CD8-positive, alpha-beta memory T cell (primary cell): ENCODE measurements around the gene KRTAP10-12. TPM values are rescaled to one million over a fixed set of nuclear protein-coding genes. Genes with fewer than 3 reads are reported as not detected.

Experiments
- CTCF ChIA-PET: fragments of 350-600 bp; sonication (Branson Sonifier 250); formaldehyde crosslinking; loops from one replicate; lab custom pipeline; 2021; ENCODE audit warnings: antibody characterized with exemption; lab: Charles Lee
- POLR2A ChIA-PET: fragments of 350-600 bp; sonication (Branson Sonifier 250); formaldehyde crosslinking; loops from one replicate; lab custom pipeline; 2021; ENCODE audit warnings: antibody characterized with exemption; lab: Charles Lee
- DNase-seq, 5 donors: peaks; one replicate each; pipeline versions ENCODE4 v3.0.0 to v3.0.0-alpha.2; 2020 to 2022; ENCODE audit warnings: mixed read lengths in 1 of 5
- H3K27ac ChIP-seq: one replicate; pipeline ENCODE4 v1.7.0; 2013; ENCODE audit warnings: low read depth, mild to moderate bottlenecking, low read length, moderate library complexity
- H3K27me3 ChIP-seq: 2 replicates; pipeline ENCODE4 v1.7.0; 2013; ENCODE audit warnings: low read length, mild to moderate bottlenecking; ENCODE audit not compliant: insufficient read depth, poor library complexity, severe bottlenecking
- H3K36me3 ChIP-seq: 2 replicates; pipeline ENCODE4 v1.7.0; 2013; ENCODE audit warnings: mild to moderate bottlenecking, low read length, moderate library complexity; ENCODE audit not compliant: insufficient read depth
- H3K4me1 ChIP-seq: 2 replicates; pipeline ENCODE4 v1.7.0; 2013; ENCODE audit warnings: mild to moderate bottlenecking, low read length, moderate library complexity; ENCODE audit not compliant: insufficient read depth
- H3K4me3 ChIP-seq: 2 replicates; pipeline ENCODE4 v1.7.0; 2013; ENCODE audit warnings: mild to moderate bottlenecking, low read length
- H3K9me3 ChIP-seq: 2 replicates; pipeline ENCODE4 v1.7.0; 2013; ENCODE audit warnings: mild to moderate bottlenecking, low read length
- H3K27ac Mint-ChIP-seq, 8 donors: one replicate each; pipeline ENCODE4 v1.8.0; 2020 to 2021; ENCODE audit warnings: mixed read lengths in 8 of 8, mild to moderate bottlenecking in 6 of 8, inconsistent platforms in 3 of 8, moderate library complexity in 3 of 8
- H3K27me3 Mint-ChIP-seq, 2 donors: one replicate each; pipeline ENCODE4 v1.8.0; 2020 to 2021; ENCODE audit warnings: mixed read lengths in 2 of 2, mild to moderate bottlenecking in 1 of 2, moderate library complexity in 1 of 2
- H3K36me3 Mint-ChIP-seq, 3 donors: one replicate each; pipeline ENCODE4 v1.8.0; 2020 to 2021; ENCODE audit warnings: mixed read lengths in 3 of 3, inconsistent platforms in 1 of 3, mild to moderate bottlenecking in 1 of 3
- H3K4me1 Mint-ChIP-seq, 3 donors: one replicate each; pipeline ENCODE4 v1.8.0; 2020 to 2021; ENCODE audit warnings: mixed read lengths in 3 of 3, inconsistent platforms in 1 of 3, mild to moderate bottlenecking in 1 of 3
- H3K4me3 Mint-ChIP-seq, 7 donors: one replicate each; pipeline ENCODE4 v1.8.0; 2020 to 2021; ENCODE audit warnings: mixed read lengths in 7 of 7, mild to moderate bottlenecking in 6 of 7, moderate library complexity in 4 of 7, inconsistent platforms in 2 of 7
- H3K9me3 Mint-ChIP-seq, 5 donors: one replicate each; pipeline ENCODE4 v1.8.0; 2020 to 2022; ENCODE audit warnings: mixed read lengths in 5 of 5, mild to moderate bottlenecking in 3 of 5, moderate library complexity in 2 of 5, inconsistent platforms in 1 of 5
- polyA plus RNA-seq: library from polyadenylated mRNA; unstranded; fragments of 300-500 nt; fragmentation: Illumina TruSeq; gene quantifications from one replicate; pipeline ENCODE4 v1.2.3, GENCODE V29; 2021
- total RNA-seq, 2 experiments: library from RNA; stranded (reverse); gene quantifications; one replicate each; pipeline ENCODE4 v1.2.3, GENCODE V29; 2021

KRTAP10-12 gene
- total and polyA plus RNA-seq, 3 experiments from 2014 or later: not detected

GRCh38 chr21:44701541-44701940 lies 4.6 kb downstream of the KRTAP10-12 start:
- peaks cover 0 to 8% (median 0%) of the 10 kb centered on the region in 3 donors for H3K36me3 Mint-ChIP-seq
- Histone ChIP-seq H3K4me3 (no peak overlapping the region), H3K9me3 (no peaks in the 10 kb centered on the region), H3K4me1 (no peaks in the 10 kb centered on the region), H3K27ac (no peak overlapping the region), H3K36me3 (no peaks in the 10 kb centered on the region), H3K27me3 (peaks cover 44% of the 10 kb centered on the region)
- H3K4me1 Mint-ChIP-seq: peaks cover 6 to 8% (median 7%) of the 10 kb centered on the region in 3 donors
- POLR2A ChIA-PET: no interaction called here
- no peak overlapping the region for H3K4me3 Mint-ChIP-seq
- peaks cover 5 to 19% (median 16%) of the 10 kb centered on the region in 5 donors for H3K9me3 Mint-ChIP-seq
- no peak overlapping the region for H3K27ac Mint-ChIP-seq
- H3K27me3 Mint-ChIP-seq: peaks cover 69 to 78% of the 10 kb centered on the region in 2 donors
- DNase-seq: no peak
- CTCF ChIA-PET: no interaction called here

- DNase-seq: peak in 1 of 5 donors; percentile 35
- Histone ChIP-seq H3K27me3 (peaks cover 49% of the 10 kb centered on the region), H3K4me1 (no peaks in the 10 kb centered on the region), H3K4me3 (no peak overlapping the region), H3K36me3 (no peaks in the 10 kb centered on the region), H3K27ac (no peak overlapping the region), H3K9me3 (no peaks in the 10 kb centered on the region)
- H3K36me3 Mint-ChIP-seq: peaks cover 0 to 4% (median 0%) of the 10 kb centered on the region in 3 donors
- peaks cover 5 to 19% (median 16%) of the 10 kb centered on the region in 5 donors for H3K9me3 Mint-ChIP-seq
- H3K27me3 Mint-ChIP-seq: peaks cover 73 to 75% of the 10 kb centered on the region in 2 donors
- no peak overlapping the region for H3K4me3 Mint-ChIP-seq
- CTCF ChIA-PET: no interaction called here
- peaks cover 6 to 8% (median 7%) of the 10 kb centered on the region in 3 donors for H3K4me1 Mint-ChIP-seq
- POLR2A ChIA-PET: no interaction called here
- H3K27ac Mint-ChIP-seq: peak overlapping the region in 1 of 8 donors; percentile 10
Observed at GRCh38 chr21:44702111-44702972, 5.4 kb downstream of the KRTAP10-12 start.

- Mint-ChIP-seq H3K4me1 (peaks cover 7 to 14% (median 8%) of the 10 kb centered on the region in 3 donors), H3K4me3 (no peak overlapping the region), H3K36me3 (peaks cover 0 to 4% (median 0%) of the 10 kb centered on the region in 3 donors), H3K9me3 (peaks cover 5 to 19% (median 16%) of the 10 kb centered on the region in 5 donors), H3K27me3 (peaks cover 71 to 75% of the 10 kb centered on the region in 2 donors), H3K27ac (peak overlapping the region in 2 of 8 donors; percentile 10 to 64)
- Histone ChIP-seq H3K27me3 (peaks cover 55% of the 10 kb centered on the region), H3K9me3 (no peaks in the 10 kb centered on the region), H3K27ac (no peak overlapping the region), H3K4me1 (no peaks in the 10 kb centered on the region), H3K36me3 (no peaks in the 10 kb centered on the region), H3K4me3 (no peak overlapping the region)
- DNase-seq: peak in 1 of 5 donors; percentile 26
- ChIA-PET POLR2A (no interaction called here), CTCF (no interaction called here)
Observed at GRCh38 chr21:44702973-44703730, 6.2 kb downstream of the KRTAP10-12 start.

- CTCF ChIA-PET: no interaction called here
- H3K27me3 Mint-ChIP-seq: peaks cover 68 to 76% of the 10 kb centered on the region in 2 donors
- H3K36me3 Mint-ChIP-seq: peaks cover 0 to 4% (median 0%) of the 10 kb centered on the region in 3 donors
Observed at GRCh38 chr21:44703731-44704635, 7.0 kb downstream of the KRTAP10-12 start.

GRCh38 chr21:44704636-44705001 lies 7.6 kb downstream of the KRTAP10-12 start:
- Histone ChIP-seq H3K4me1 (peaks cover 14% of the 10 kb centered on the region), H3K27me3 (peaks cover 66% of the 10 kb centered on the region), H3K9me3 (no peaks in the 10 kb centered on the region), H3K4me3 (no peak overlapping the region), H3K36me3 (no peaks in the 10 kb centered on the region), H3K27ac (no peak overlapping the region)
- no peak for DNase-seq
- Mint-ChIP-seq H3K27me3 (peaks cover 70 to 78% of the 10 kb centered on the region in 2 donors), H3K27ac (peak overlapping the region in 1 of 8 donors; percentile 57), H3K36me3 (peaks cover 0 to 4% (median 0%) of the 10 kb centered on the region in 3 donors), H3K9me3 (peaks cover 5 to 19% (median 16%) of the 10 kb centered on the region in 5 donors), H3K4me3 (no peak overlapping the region), H3K4me1 (peaks cover 14 to 25% (median 21%) of the 10 kb centered on the region in 3 donors)
- CTCF ChIA-PET: no interaction called here
- POLR2A ChIA-PET: no interaction called here

More at GRCh38 chr21:44703731-44704635, 7.0 kb downstream of the KRTAP10-12 start:
- no peaks in the 10 kb centered on the region for H3K36me3 ChIP-seq
- Mint-ChIP-seq H3K4me1 (peaks cover 10 to 19% (median 14%) of the 10 kb centered on the region in 3 donors), H3K27ac (no peak overlapping the region), H3K4me3 (no peak overlapping the region), H3K9me3 (peaks cover 5 to 19% (median 16%) of the 10 kb centered on the region in 5 donors)
- peaks cover 8% of the 10 kb centered on the region for H3K4me1 ChIP-seq
- peaks cover 61% of the 10 kb centered on the region for H3K27me3 ChIP-seq
- no peaks in the 10 kb centered on the region for H3K9me3 ChIP-seq
- DNase-seq: peak in 1 of 5 donors; percentile 42
- no peak overlapping the region for H3K27ac ChIP-seq
- no peak overlapping the region for H3K4me3 ChIP-seq
- POLR2A ChIA-PET: no interaction called here

- H3K36me3 ChIP-seq: no peaks in the 10 kb centered on the region
- peaks cover 30% of the 10 kb centered on the region for H3K4me1 ChIP-seq
- H3K27ac Mint-ChIP-seq: peak overlapping the region in 1 of 8 donors; percentile 43
- H3K27me3 Mint-ChIP-seq: peaks cover 71 to 79% of the 10 kb centered on the region in 2 donors
- CTCF ChIA-PET: no interaction called here
- no peak overlapping the region for H3K4me3 ChIP-seq
- peaks cover 74% of the 10 kb centered on the region for H3K27me3 ChIP-seq
- DNase-seq: peak in 1 of 5 donors; percentile 41
- H3K4me1 Mint-ChIP-seq: peaks cover 25 to 39% (median 35%) of the 10 kb centered on the region in 3 donors
- no peak overlapping the region for H3K27ac ChIP-seq
- H3K4me3 Mint-ChIP-seq: peak overlapping the region in 1 of 7 donors; percentile 28
- peaks cover 0 to 4% (median 0%) of the 10 kb centered on the region in 3 donors for H3K36me3 Mint-ChIP-seq
- peaks cover 5 to 19% (median 16%) of the 10 kb centered on the region in 5 donors for H3K9me3 Mint-ChIP-seq
- POLR2A ChIA-PET: no interaction called here
- no peaks in the 10 kb centered on the region for H3K9me3 ChIP-seq
Observed at GRCh38 chr21:44706026-44706705, 9.2 kb downstream of the KRTAP10-12 start.
